ENCODE data around the gene RBM28. TPM values are rescaled to one million over a fixed set of nuclear protein-coding genes. Genes with fewer than 3 reads are reported as not detected.
"Not testable (repeated sequence)": the region's sequence is repeated elsewhere in the genome, so short reads cannot be mapped to it uniquely, and the experiment has no call there.

Gene RBM28
- total RNA-seq, 1 experiment from 2014 or later: 24.2 TPM

DNA sequence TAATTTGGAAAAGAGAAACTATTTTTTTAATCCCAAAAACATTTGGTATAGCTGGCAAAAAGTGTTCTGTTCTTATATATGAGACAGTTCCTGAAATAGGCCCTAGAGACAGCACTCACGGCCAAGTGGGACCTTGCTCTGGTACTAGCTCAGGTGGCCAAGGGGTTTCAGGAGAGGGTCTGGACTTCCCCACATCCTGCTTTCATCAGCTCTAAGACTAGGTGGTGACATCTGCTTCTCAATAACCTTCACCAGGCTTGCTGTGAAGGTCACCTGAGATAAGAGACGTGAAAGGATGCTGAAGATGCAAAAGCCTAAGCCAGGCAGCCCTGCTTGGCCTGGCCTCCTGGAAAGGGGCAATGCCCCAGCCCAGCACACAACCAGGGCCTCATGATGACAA is 40.6 kb downstream of the RBM28 start:
- DNase-seq: no peak
- H3K36me3 ChIP-seq (replicated peaks; ENCODE audit: control insufficient read depth, insufficient read depth, low read length): peaks cover 20% of the 10 kb centered on the region
- H3K27me3 ChIP-seq (ENCODE audit: control insufficient read depth, insufficient read depth, low read length): no peaks in the 10 kb centered on the region
- no peak overlapping the region for H3K4me3 ChIP-seq (ENCODE audit: insufficient read depth, low read depth, low read length)

- H3K27me3 ChIP-seq (ENCODE audit: control insufficient read depth, insufficient read depth, low read length): no peaks in the 10 kb centered on the region
- peaks cover 18% of the 10 kb centered on the region for H3K36me3 ChIP-seq (replicated peaks; ENCODE audit: control insufficient read depth, insufficient read depth, low read length)
- no peak for DNase-seq
- no peak overlapping the region for H3K4me3 ChIP-seq (ENCODE audit: insufficient read depth, low read depth, low read length)
Observed at GRCh38 chr7:128302139-128302538, 41.6 kb downstream of the RBM28 start.

DNA sequence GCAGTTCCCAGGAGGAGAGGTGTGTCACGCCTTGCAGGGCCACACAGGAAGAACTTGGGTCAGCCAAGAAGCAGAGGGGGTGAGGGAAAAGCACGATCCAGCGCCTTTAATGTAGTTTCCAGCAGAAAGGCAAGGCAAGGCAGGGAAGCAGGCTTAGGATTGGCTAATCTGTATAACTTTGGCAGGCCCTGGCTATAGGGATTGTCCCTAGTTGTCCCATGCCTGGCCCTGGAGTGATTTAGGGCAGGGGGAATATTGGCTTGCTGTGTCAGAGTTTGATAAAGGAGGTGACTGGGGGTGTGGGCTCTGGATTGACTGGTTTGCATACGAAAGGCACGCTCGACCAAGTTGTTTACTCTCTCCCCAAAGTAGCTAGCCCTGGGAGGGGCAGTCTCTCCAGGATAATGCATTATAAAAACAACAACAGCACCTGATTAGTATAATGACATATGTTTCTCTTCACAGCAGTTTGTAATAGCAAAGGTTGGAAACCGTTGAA is 44.5 kb downstream of the RBM28 start:
- no peak overlapping the region for H3K4me3 ChIP-seq (ENCODE audit: insufficient read depth, low read depth, low read length)
- peaks cover 3% of the 10 kb centered on the region for H3K36me3 ChIP-seq (replicated peaks; ENCODE audit: control insufficient read depth, insufficient read depth, low read length)
- DNase-seq: peak; percentile 68
- no peaks in the 10 kb centered on the region for H3K27me3 ChIP-seq (ENCODE audit: control insufficient read depth, insufficient read depth, low read length)

DNA sequence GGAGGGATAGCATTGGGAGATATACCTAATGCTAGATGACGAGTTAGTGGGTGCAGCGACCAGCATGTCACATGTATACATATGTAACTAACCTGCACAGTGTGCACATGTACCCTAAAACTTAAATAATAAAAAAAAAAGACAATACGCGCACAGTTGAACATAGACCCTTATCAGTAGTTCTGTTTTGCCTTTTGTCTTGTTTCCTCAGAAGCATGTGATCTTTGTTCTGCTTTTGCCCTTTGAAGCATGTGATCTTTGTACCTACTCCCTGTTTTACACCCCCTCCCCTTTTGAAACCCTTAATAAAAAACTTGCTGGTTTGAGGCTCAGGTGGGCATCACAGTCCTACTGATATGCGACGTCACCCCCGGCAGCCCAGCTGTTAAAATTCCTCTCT is 45.7 kb downstream of the RBM28 start:
- not testable (repeated sequence) for DNase-seq; H3K4me3 ChIP-seq (ENCODE audit: insufficient read depth, low read depth, low read length); H3K27me3 ChIP-seq (ENCODE audit: control insufficient read depth, insufficient read depth, low read length); H3K36me3 ChIP-seq (replicated peaks; ENCODE audit: control insufficient read depth, insufficient read depth, low read length)

GRCh38 chr7:128287556-128287955 is 56.2 kb downstream of the RBM28 start:
- Histone ChIP-seq H3K4me3 (ENCODE audit: insufficient read depth, low read depth, low read length) (no peak overlapping the region), H3K36me3 (replicated peaks; ENCODE audit: control insufficient read depth, insufficient read depth, low read length) (no peaks in the 10 kb centered on the region), H3K27me3 (ENCODE audit: control insufficient read depth, insufficient read depth, low read length) (no peaks in the 10 kb centered on the region)
- no peak for DNase-seq

DNA sequence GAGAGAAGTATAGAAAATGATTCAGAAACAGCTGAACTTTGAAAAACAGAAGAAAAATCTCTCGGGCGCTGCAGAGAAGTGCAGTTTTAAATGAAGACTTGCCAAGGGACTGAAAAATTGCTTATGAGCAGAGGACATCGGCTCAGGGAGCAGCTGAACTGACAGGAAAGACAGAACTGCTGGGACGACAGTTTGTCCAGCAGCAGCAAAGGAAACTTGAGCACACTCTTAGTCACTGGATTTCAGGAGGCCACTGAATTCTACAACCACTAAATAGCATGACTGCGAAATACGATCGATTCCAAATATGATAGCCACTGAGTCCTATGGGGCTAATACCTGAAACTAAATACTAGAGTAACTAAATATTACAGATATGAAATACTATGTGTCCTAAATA is 59.6 kb downstream of the RBM28 start:
- no peak for DNase-seq
- Histone ChIP-seq H3K4me3 (ENCODE audit: insufficient read depth, low read depth, low read length) (no peak overlapping the region), H3K27me3 (ENCODE audit: control insufficient read depth, insufficient read depth, low read length) (no peaks in the 10 kb centered on the region), H3K36me3 (replicated peaks; ENCODE audit: control insufficient read depth, insufficient read depth, low read length) (no peaks in the 10 kb centered on the region)

- no peaks in the 10 kb centered on the region for H3K36me3 ChIP-seq (replicated peaks; ENCODE audit: control insufficient read depth, insufficient read depth, low read length)
- no peak overlapping the region for H3K4me3 ChIP-seq (ENCODE audit: insufficient read depth, low read depth, low read length)
- peak; percentile 19 for DNase-seq
- H3K27me3 ChIP-seq (ENCODE audit: control insufficient read depth, insufficient read depth, low read length): no peaks in the 10 kb centered on the region
Observed at GRCh38 chr7:128281605-128282380, 61.9 kb downstream of the RBM28 start.

DNA sequence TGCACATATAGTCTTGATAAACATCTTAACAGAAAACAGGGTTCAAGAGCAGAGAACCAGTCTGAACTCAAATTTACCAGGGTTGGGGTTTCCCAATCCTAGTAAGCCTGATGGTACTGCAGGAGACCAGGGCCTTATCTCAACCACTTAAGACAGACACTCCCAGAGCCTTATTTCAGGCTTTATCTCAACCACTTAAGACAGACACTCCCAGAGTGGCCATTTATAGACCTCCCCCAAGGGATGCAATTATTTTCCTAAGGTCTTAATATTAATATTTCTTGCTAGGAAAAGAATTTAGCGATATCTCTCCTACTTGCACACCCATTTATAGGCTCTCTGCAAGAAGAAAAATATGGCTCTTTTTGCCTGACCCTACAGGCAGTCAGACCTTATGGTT is 63.3 kb downstream of the RBM28 start:
- H3K4me3 ChIP-seq (ENCODE audit: insufficient read depth, low read depth, low read length); H3K36me3 ChIP-seq (replicated peaks; ENCODE audit: control insufficient read depth, insufficient read depth, low read length); DNase-seq; H3K27me3 ChIP-seq (ENCODE audit: control insufficient read depth, insufficient read depth, low read length): not testable (repeated sequence)

DNA sequence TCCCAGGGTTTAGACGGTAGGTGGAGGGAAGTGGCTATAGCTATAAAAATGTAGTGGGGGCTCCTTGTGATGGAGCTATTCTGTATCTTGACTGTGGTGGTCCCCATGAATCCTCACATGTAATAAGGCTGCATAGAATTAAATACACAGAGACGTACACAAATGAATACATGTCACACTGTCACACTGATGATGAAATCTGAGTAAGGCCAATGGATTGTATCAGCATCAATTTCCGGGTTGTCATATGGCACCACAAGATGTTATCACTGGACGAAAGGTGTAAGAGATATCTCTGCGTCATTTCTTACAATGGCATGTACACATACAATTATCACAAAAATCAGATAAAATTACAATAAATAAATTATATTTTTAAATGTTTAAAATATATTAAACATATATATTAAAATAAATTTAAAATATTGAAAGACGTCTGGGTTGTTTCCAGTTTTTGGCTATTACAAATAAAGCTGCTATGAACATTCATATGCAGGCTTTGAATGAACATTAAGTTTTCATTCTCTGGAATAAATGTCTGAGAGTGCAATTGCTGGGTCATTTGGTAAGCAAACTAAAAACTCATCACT is 64.5 kb downstream of the RBM28 start:
- Histone ChIP-seq H3K27me3 (ENCODE audit: control insufficient read depth, insufficient read depth, low read length) (no peaks in the 10 kb centered on the region), H3K4me3 (ENCODE audit: insufficient read depth, low read depth, low read length) (no peak overlapping the region), H3K36me3 (replicated peaks; ENCODE audit: control insufficient read depth, insufficient read depth, low read length) (no peaks in the 10 kb centered on the region)
- DNase-seq: no peak

- no peaks in the 10 kb centered on the region for H3K36me3 ChIP-seq (replicated peaks; ENCODE audit: control insufficient read depth, insufficient read depth, low read length)
- no peak overlapping the region for H3K4me3 ChIP-seq (ENCODE audit: insufficient read depth, low read depth, low read length)
- no peaks in the 10 kb centered on the region for H3K27me3 ChIP-seq (ENCODE audit: control insufficient read depth, insufficient read depth, low read length)
- DNase-seq: no peak
Observed at GRCh38 chr7:128278366-128278765, 65.3 kb downstream of the RBM28 start.

DNA sequence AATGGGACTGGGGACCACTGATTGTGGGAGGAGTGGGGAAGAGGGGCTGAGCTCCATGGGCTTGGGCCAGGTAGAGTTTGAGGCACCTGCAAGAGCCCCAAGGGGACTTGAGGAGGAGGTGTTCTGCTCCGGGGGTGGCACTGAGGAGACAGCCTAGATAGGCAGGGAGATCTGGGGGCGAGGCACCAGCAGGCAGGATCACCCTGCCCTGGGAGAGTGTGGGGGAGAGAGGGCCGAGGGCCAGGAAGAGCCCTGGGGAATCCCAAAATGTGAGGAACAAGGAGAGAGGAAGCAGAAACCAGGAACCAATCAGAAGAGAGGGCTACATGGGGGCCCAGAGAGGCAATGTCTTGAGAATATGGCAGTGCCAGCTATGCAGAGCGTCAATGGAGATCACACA is 68.0 kb downstream of the RBM28 start:
- H3K4me3 ChIP-seq (ENCODE audit: insufficient read depth, low read depth, low read length): no peak overlapping the region
- H3K36me3 ChIP-seq (replicated peaks; ENCODE audit: control insufficient read depth, insufficient read depth, low read length): no peaks in the 10 kb centered on the region
- no peak for DNase-seq
- peaks cover 2% of the 10 kb centered on the region; the same call in 1 of the 2 replicates for H3K27me3 ChIP-seq (ENCODE audit: control insufficient read depth, insufficient read depth, low read length)

- no peak overlapping the region for H3K4me3 ChIP-seq (ENCODE audit: insufficient read depth, low read depth, low read length)
- DNase-seq: no peak
Observed at GRCh38 chr7:128274884-128275603, 68.7 kb downstream of the RBM28 start.

GRCh38 chr7:128274246-128274883 is 69.3 kb downstream of the RBM28 start:
- peak; percentile 14 for DNase-seq
- Histone ChIP-seq H3K27me3 (ENCODE audit: control insufficient read depth, insufficient read depth, low read length) (peaks cover 2% of the 10 kb centered on the region; the same call in 1 of the 2 replicates), H3K4me3 (ENCODE audit: insufficient read depth, low read depth, low read length) (no peak overlapping the region), H3K36me3 (replicated peaks; ENCODE audit: control insufficient read depth, insufficient read depth, low read length) (no peaks in the 10 kb centered on the region)

More at GRCh38 chr7:128274884-128275603, 68.7 kb downstream of the RBM28 start:
- Histone ChIP-seq H3K36me3 (replicated peaks; ENCODE audit: control insufficient read depth, insufficient read depth, low read length) (no peaks in the 10 kb centered on the region), H3K27me3 (ENCODE audit: control insufficient read depth, insufficient read depth, low read length) (peaks cover 2% of the 10 kb centered on the region; the same call in 1 of the 2 replicates)

GRCh38 chr7:128271942-128272481 is 71.7 kb downstream of the RBM28 start:
- H3K4me3 ChIP-seq (ENCODE audit: insufficient read depth, low read depth, low read length): peak overlapping the region; percentile 6; the same call in 1 of the 2 replicates
- peak; percentile 67 for DNase-seq

More at GRCh38 chr7:128271942-128272481, 71.7 kb downstream of the RBM28 start:
- no peaks in the 10 kb centered on the region for H3K36me3 ChIP-seq (replicated peaks; ENCODE audit: control insufficient read depth, insufficient read depth, low read length)
- H3K27me3 ChIP-seq (ENCODE audit: control insufficient read depth, insufficient read depth, low read length): peaks cover 2% of the 10 kb centered on the region; the same call in 1 of the 2 replicates

Measured in H7 (cell line).